ENCODE results near the gene ILF3. TPM values are rescaled to one million over a fixed set of nuclear protein-coding genes. Genes with fewer than 3 reads are reported as not detected.
"Not testable (repeated sequence)": the region's sequence is repeated elsewhere in the genome, so short reads cannot be mapped to it uniquely, and the experiment has no call there.

ILF3 gene
- total RNA-seq, 1 donor from 2014 or later: 524 TPM

DNA sequence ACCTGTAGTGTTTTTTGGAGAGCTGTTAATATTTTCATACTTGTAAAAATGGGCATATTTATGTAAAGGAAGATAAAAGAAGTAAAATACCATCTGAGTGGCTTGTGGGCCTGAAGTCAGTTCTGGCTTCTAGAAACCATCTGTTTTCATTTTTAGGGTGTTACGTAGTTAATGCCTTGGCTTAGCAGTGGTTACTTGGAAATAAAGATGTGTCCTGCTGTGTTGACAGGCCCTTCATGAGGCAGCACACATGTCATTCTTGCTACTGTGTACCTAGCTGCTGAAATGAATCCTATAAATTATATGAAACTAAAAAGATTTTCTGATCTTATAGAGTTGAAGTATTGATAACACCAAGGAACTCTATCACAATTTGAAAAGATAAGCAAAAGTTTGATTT is 16.0 kb downstream of the ILF3 start:
- Mint-ChIP-seq H3K36me3 (peaks cover 22% of the 10 kb centered on the region), H3K27me3 (no peaks in the 10 kb centered on the region), H3K4me3 (no peak overlapping the region), H3K27ac (no peak overlapping the region), H3K4me1 (ENCODE audit: unreplicated experiment) (peaks cover 15% of the 10 kb centered on the region), H3K9me3 (no peaks in the 10 kb centered on the region)
- DNase-seq (ENCODE audit: extremely low spot score, unreplicated experiment): no peak
- TF ChIP-seq, protein P1, sequence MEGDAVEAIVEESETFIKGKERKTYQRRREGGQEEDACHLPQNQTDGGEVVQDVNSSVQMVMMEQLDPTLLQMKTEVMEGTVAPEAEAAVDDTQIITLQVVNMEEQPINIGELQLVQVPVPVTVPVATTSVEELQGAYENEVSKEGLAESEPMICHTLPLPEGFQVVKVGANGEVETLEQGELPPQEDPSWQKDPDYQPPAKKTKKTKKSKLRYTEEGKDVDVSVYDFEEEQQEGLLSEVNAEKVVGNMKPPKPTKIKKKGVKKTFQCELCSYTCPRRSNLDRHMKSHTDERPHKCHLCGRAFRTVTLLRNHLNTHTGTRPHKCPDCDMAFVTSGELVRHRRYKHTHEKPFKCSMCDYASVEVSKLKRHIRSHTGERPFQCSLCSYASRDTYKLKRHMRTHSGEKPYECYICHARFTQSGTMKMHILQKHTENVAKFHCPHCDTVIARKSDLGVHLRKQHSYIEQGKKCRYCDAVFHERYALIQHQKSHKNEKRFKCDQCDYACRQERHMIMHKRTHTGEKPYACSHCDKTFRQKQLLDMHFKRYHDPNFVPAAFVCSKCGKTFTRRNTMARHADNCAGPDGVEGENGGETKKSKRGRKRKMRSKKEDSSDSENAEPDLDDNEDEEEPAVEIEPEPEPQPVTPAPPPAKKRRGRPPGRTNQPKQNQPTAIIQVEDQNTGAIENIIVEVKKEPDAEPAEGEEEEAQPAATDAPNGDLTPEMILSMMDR (conservative IDR thresholded peaks at IDR 0.05): no peak

DNA sequence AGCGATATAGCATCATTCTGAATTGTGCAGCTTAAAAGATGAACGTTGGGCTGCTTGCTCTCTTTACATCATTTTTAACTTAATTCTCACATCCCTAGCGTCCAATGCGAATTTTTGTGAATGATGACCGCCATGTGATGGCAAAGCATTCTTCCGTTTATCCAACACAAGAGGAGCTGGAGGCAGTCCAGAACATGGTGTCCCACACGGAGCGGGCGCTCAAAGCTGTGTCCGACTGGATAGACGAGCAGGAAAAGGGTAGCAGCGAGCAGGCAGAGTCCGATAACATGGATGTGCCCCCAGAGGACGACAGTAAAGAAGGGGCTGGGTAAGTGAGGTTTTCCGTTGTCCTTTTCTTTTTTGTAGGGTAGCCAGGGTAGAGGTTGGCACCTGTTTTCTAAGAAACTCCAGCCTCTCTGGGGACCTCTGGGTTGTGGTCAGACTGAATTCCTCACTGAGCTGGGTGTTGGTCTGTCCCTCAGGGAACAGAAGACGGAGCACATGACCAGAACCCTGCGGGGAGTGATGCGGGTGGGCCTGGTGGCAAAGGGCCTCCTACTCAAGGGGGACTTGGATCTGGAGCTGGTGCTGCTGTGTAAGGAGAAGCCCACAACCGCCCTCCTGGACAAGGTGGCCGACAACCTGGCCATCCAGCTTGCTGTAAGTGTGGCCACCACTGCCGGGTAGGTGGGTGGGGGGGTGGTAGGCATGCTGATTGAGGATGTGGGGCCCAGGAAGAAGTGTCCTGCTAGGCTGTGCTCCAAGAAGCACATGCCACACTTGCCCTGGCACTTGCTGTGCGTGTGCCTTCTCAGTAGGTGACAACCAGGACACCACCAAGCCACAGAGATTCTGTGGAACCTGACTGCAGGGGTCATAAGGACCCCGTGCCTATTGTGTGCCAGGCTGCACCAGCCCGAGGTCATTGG is 17.0 kb downstream of the ILF3 start:
- peaks cover 15% of the 10 kb centered on the region for H3K4me1 Mint-ChIP-seq (ENCODE audit: unreplicated experiment)
- peaks cover 22% of the 10 kb centered on the region for H3K36me3 Mint-ChIP-seq
- DNase-seq (ENCODE audit: extremely low spot score, unreplicated experiment): no peak
- H3K9me3 Mint-ChIP-seq: no peaks in the 10 kb centered on the region
- TF ChIP-seq, protein P1 (conservative IDR thresholded peaks at IDR 0.05): no peak
- no peak overlapping the region for H3K4me3 Mint-ChIP-seq
- H3K27me3 Mint-ChIP-seq: no peaks in the 10 kb centered on the region
- no peak overlapping the region for H3K27ac Mint-ChIP-seq

GRCh38 chr19:10671922-10672321 is 17.8 kb downstream of the ILF3 start:
- not testable (repeated sequence) for DNase-seq (ENCODE audit: extremely low spot score, unreplicated experiment); H3K4me3 Mint-ChIP-seq; H3K9me3 Mint-ChIP-seq

GRCh38 chr19:10675214-10675613 is 21.1 kb downstream of the ILF3 start:
- DNase-seq (ENCODE audit: extremely low spot score, unreplicated experiment); H3K9me3 Mint-ChIP-seq; H3K27me3 Mint-ChIP-seq; H3K4me3 Mint-ChIP-seq; H3K27ac Mint-ChIP-seq; H3K4me1 Mint-ChIP-seq (ENCODE audit: unreplicated experiment): not testable (repeated sequence)
- H3K36me3 Mint-ChIP-seq: peaks cover 20% of the 10 kb centered on the region

More at GRCh38 chr19:10671922-10672321, 17.8 kb downstream of the ILF3 start:
- not testable (repeated sequence) for H3K27ac Mint-ChIP-seq, H3K27me3 Mint-ChIP-seq
- H3K4me1 Mint-ChIP-seq (ENCODE audit: unreplicated experiment): peaks cover 12% of the 10 kb centered on the region
- peaks cover 25% of the 10 kb centered on the region for H3K36me3 Mint-ChIP-seq

GRCh38 chr19:10677751-10678150 is 23.6 kb downstream of the ILF3 start:
- Mint-ChIP-seq H3K9me3 (no peaks in the 10 kb centered on the region), H3K27ac (no peak overlapping the region), H3K36me3 (peaks cover 18% of the 10 kb centered on the region), H3K4me1 (ENCODE audit: unreplicated experiment) (no peaks in the 10 kb centered on the region), H3K4me3 (no peak overlapping the region), H3K27me3 (no peaks in the 10 kb centered on the region)
- TF ChIP-seq, protein P1 (conservative IDR thresholded peaks at IDR 0.05): no peak
- no peak for DNase-seq (ENCODE audit: extremely low spot score, unreplicated experiment)

- H3K4me1 Mint-ChIP-seq (ENCODE audit: unreplicated experiment): no peaks in the 10 kb centered on the region
- DNase-seq (ENCODE audit: extremely low spot score, unreplicated experiment): no peak
- H3K9me3 Mint-ChIP-seq: no peaks in the 10 kb centered on the region
- H3K27me3 Mint-ChIP-seq: no peaks in the 10 kb centered on the region
- no peak overlapping the region for H3K4me3 Mint-ChIP-seq
- TF ChIP-seq, protein P1 (conservative IDR thresholded peaks at IDR 0.05): no peak
- no peak overlapping the region for H3K27ac Mint-ChIP-seq
- peaks cover 11% of the 10 kb centered on the region for H3K36me3 Mint-ChIP-seq
These were observed 24.7 kb downstream of the ILF3 start for GRCh38 chr19:10678813-10679212.
